ENCODE results near the gene GPR183.

The GPR183 gene, protein sequence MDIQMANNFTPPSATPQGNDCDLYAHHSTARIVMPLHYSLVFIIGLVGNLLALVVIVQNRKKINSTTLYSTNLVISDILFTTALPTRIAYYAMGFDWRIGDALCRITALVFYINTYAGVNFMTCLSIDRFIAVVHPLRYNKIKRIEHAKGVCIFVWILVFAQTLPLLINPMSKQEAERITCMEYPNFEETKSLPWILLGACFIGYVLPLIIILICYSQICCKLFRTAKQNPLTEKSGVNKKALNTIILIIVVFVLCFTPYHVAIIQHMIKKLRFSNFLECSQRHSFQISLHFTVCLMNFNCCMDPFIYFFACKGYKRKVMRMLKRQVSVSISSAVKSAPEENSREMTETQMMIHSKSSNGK

DNA sequence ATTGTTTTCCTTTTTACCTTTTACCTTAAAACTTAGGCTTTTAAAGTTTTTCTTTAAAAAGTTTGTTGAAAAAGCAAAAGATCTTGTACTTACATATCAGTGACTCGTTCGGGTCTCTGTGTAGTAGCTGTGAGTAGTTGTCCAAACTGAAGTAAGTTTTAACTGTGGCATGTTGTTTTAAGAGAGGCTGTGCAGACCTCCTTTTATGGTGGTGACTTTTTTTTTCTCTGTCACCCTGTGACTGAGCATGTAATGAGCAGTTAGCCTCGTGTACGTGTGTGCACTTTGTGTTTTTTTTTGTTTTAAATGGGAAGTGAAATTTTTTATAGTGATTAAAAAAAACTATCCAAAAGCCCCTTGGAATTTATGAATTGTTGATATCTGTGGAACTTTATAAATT, at the start of gene GPR183:
TSS of gene GPR183 (minus strand) at position 153 of the 400 bp plus-strand sequence. CDS start 11,254 bp downstream, outside the sequence.
- no peak for DNase-seq (ENCODE audit: low read depth in 2 of 2)

DNA sequence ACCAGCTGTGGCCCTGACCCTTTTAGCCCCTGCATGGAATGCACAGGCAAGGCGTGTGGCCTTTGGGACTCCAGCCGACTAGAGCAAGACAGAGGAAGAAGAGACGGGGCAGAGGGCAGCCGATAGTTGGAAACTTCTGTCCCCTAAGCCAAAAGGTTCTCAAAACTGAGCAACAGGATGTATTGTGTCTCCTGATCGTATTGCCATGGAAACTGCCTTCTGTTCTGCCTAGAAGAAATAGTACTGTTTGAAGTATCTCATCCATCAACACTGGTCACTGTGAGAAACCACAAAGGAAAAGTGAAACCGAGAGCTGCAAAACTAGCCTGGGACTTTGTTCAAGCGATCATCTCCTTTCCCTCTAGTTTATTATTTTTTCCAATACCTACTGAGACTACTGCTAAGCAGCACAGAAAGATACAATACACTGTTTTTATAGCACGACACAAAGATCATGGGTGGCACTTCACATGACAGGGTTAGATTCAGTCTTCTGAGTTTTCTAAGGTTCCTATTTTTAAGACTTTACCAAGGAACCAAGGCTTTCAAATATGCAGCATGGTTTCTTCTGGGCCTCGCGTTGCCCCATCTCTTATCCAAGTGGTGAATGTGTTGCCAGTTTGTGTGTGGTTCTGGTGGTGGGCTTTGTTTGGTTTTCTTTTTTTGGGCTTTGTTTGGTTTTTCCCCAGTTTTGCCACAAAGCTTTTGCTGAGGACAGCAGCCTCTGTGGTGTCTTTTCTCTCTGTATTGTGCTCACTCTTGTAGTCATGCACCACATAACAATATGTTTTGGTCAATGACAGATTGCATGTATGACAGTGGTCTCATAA, 49.3 kb upstream of the GPR183 start:
- DNase-seq (ENCODE audit: low read depth in 2 of 2): peak in 1 of 2 donors; percentile 51

DNA sequence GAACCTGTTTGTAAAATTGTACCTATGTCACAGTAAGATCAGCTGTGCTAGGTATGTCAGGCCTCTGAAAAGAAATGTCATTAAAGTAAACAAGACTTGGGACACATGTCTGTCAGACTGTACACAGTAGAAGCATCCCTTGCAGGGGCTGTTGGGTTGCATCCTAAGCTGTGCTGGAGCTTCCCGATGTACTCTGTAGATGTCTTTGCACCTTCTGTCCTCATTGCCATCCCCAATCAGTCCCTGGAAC, 48.7 kb upstream of the GPR183 start:
- DNase-seq (ENCODE audit: low read depth in 2 of 2): no peak

DNA sequence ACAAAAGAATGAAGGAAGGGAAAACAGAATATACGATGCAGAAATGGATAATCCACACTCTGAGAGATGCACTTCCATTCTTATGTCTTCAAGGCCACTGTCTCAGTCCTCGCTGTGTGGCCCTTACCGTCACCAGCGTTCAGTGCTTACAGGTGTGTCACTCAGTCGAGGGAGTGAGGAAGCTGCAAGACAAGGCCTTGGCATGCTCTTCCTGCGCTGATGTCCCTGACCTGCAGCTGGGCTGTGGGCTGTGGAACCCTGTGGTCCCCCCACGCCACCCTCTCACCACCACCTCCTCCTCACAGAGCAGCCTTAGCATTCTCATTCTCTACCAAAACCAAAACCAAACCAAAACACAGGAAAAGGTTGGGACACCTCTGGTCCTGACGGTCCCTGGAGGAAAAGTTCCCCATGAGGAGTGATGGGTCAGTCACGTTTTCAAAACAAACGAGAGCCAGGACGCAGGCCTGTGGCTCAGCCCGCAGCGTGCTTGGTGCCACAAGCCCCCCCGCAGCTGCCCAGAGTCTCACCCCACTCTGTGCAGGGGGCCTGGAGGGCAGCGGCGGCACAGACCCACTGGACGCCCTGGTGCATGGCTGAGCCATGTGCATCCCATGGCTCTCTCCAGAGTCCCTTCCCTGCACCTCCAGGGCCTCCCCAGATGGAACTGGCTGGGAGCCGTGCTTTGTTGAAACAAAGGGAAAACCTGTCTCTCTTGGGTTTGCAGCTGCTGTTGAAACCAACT, 48.2 kb upstream of the GPR183 start:
- DNase-seq (ENCODE audit: low read depth in 2 of 2): no peak

DNA sequence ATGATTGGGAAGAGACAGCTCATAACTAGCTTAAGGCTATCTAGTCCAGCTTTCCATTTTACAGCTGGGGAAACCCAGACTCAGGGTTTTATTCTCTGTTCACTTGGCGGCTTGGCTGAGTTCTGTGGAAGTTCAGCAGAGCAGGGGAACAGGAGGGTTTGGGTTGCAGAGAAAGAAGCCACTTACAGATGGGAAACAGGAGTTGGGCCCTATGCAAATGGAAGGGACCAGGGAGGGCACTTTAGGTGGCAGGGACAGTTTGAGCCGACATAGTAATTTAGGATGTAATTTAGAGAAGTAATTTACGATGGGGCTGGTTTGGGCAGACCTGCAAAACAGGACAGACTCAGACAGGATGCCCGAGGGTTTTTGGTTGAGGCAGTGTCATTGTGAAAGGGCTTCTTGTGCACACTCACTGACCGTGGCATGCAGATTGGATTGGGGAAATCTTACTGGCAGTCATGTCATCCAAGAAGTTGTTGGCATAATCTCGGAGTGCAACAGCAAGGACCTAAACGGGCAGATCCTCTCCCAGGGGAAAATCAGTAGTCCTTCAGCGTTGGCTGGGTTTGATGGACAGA, 47.3 kb upstream of the GPR183 start:
- DNase-seq (ENCODE audit: low read depth in 2 of 2): no peak

DNA sequence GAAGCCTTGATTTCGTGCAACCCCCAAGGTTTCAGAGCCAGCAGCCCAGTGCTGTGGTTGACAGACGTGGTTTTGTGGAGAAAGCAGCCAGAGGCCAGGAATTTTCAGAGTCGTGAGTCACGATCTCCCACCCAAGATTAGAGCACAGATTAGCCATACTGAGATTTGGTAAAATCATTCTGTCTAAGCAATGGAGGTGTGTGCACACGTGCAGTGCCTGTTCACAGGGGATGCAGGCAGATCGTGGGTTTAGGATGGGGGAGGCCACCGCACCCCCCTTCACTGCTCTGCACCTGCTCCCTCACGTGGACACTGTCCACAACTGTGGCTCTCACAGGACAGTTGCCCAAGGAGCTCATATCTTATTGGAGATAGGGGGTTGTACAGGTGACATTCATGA, 46.6 kb upstream of the GPR183 start:
- DNase-seq (ENCODE audit: low read depth in 2 of 2): no peak

DNA sequence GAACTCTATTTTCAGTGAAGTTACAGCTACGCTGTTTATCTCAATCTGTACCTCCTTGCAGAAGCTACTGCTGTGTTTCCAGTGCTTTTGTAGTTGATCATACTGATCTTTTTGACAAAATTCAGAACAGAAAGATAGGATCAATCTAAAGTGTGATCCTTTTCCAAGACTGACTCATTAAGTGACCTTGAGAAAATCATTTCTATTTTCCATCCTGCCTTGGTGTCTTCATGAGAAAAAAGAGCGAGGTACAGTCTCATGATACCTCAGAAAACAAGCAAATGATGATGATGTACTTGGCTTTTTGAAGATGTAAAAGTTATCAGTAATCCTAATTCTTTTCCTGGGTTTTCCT, 46.0 kb upstream of the GPR183 start:
- DNase-seq (ENCODE audit: low read depth in 2 of 2): no peak

DNA sequence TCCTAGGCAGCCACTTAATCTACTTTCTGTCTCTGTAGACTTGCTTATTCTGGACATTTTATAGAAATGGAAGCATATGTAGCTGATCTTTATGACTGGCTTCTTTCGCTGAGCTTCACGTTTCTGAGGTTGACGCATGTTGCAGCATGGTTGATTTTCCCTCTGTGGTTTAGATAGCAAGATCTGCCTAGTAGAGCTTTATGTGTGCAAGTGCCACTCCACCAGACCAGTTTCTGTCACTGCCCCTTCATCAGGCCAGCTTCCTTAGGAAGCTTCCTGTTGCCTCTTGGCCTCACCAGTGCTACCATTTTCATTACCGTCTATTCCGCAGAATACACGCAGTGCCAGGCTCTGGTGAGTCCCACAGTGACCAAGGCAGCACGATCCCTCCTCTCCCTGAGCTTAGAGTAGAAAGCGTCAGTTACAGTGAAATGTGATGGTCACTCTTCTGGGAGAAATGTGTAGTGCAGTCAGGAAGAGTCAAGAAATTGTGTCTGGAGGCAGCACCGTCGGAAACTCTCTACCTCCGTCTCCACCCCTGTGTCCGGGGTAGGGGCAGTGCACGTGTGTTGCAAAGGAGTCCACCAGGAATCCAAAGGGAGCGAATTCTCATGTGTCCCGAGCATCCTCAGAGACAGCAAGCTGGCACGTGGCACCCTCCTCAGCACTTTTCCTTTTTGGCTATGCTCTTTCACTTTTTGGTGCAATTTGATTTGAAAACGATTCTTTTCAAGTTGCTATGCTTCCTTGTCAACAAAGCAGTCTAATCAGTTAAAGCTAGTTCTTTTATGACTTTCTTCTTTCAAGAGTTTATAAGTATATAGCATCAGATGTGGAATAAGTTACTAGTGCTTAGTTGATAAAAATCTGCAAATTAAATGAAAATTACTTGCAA, 45.4 kb upstream of the GPR183 start:
- no peak for DNase-seq (ENCODE audit: low read depth in 2 of 2)

DNA sequence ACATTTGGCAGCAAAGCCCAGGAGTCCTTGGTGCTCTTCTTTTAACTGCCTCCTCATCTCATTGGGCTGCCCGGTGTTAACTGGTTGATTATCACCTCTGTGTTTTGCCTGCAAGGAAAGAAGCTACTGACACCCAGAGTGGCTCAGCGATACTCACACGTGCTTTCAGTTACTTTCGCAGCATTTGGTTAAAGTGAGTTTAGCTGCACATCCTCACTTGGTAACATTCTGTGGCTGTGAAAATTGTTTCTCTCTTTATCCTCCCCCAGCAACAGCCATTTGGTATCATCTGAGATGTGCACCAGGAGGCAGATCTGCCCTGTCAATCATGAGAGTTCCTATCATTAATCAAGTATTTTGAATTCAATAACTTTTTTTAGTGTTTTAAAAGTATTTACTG, 44.6 kb upstream of the GPR183 start:
- no peak for DNase-seq (ENCODE audit: low read depth in 2 of 2)

DNA sequence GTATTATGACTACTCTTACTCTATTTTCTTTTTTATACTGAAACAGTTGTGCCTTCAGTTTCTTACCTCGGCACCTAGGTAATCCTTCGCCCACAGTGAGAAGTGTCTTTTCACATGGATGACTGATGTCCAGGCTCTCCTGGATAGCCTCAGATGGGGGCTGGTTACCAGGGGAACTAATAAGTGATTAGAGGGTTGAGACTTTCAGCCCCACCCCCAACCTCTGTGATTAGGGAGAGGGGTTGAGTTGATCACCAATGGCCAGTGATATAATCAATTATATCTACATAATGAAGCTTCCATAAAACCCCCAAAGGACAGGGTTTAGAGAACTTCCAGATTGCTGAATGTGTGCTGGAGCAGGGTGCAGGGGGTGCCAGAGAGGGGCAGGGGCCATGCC, 43.0 kb upstream of the GPR183 start:
- no peak for DNase-seq (ENCODE audit: low read depth in 2 of 2)

DNA sequence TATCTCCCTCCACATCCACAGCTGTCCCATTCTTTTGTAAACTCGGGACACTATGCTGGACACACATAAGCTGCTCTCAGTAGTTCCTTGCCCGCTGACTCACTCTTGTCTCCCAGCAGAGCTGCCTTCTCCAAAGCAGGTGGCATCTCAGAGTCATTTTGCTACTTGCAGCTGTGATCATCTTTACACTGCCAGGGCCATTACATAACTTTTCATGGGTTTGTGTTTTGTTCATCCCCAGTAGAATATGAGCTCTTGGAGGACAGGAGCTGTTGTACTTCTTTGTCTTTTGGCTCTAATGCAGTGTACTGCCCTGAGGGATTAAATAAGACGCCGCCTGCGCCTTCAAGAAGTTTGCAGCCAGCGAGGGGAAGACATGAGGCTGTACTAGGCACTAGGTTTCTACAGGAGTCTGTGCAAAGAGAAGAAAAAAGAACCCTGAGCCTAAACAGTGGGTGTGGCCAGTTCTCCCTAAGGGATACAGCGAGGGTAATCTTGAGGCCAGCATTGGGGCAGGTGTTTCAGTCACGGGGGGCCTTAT, 40.8 kb upstream of the GPR183 start:
- no peak for DNase-seq (ENCODE audit: low read depth in 2 of 2)

DNA sequence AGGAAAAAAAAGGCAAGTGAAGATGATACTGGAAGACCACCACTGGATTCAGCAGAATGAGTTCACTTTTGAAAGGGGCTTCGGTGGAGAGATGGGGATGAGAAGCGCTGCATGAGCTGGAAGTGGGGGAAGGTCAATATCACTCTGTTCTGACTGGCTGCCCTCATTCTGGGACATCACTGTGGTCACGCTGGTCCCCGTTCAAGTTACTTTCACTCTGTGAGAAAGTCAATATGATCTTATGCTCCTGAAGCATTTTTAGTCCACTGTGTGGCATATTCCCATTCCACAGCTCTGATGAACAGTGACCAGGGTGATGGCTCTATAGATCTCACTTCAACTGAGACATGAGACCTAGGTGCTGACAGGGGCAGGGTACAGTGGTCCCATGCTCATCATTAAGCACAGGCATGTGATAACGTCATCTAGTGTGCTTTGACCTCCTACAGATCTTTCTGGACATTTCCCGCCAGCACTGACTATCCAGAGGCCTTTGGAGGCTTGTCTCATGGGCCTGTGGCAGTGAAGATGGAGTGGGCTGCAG, 40.2 kb upstream of the GPR183 start:
- DNase-seq (ENCODE audit: low read depth in 2 of 2): no peak

DNA sequence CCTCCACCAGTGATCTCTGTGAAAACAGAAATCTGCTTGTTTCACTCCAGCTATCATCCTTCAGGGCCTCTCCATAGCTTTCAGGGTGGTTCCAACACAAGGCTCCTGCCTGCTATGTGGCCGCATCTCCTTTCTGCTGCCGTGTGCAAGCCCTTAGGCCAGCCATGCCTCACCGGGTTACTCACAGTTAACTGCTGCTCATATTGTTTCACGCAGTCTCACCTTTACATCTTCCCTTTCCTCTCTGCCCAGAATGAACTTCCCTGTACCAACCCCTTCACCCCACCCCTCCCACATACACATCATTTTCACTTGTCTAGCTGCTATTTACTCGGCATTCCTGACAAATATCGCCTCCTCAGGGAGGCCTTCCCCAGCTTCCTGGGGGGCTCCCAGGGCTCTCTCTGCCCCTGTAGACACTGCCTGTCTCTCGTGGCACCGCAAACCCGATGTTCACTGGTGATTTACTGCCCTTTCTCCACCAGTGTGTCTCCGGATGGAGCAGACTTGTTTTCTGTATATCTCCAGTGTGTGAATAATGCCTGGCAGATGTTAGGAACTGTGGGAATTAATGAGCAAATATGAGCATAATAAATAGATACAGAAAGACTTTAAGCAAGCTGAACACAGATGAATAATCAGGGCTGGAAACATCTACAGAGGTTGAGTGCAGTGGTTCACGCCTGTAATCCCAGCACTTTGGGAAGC, 39.3 kb upstream of the GPR183 start:
- no peak for DNase-seq (ENCODE audit: low read depth in 2 of 2)

DNA sequence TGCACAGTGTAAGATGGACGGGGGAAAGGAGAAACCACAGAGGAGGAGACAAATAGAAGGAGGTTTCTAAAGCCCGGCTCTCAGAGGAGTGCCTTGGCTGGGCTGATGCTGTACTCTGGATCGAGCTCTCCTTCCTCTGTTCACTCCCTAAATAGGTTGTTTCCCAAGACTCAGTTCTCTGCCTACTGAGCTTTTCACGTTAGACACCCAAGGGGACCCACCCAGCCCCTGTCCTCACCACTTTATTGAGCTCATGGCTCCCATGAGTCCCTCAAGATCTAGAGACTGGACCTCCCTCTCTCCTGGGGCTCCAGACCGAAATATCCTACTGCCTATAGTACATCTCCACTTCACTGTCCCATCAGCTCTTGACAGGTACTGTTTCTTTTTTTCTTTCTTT, 38.1 kb upstream of the GPR183 start:
- no peak for DNase-seq (ENCODE audit: low read depth in 2 of 2)

DNA sequence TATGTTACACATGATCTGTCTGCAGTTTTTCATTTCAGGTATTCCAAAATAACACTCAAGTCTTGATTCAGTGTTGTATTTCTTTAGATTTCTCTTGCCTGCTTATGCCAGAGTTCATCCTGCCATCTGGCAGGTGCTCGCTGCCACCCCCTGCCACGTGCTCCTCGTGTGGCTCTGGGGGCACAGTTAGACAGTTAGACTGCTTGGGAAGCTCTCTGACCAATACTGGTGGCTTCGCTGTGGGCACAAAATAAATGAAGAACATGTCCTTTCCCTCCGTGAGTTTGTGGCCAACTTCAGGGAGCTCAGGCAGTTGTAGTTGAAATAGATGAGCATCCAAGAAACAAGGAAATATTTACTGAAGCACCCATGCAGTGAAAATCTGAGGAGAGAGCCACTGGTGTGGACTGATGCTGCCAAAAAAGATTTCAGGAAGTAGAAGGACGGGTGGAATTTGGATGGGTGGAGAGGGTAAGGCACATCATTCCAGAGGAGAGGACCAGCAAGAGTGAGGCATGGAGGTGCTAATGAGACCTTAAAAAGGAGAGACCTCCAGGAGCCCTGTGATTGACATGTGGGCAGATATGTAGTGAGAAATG, 37.5 kb upstream of the GPR183 start:
- no peak for DNase-seq (ENCODE audit: low read depth in 2 of 2)

DNA sequence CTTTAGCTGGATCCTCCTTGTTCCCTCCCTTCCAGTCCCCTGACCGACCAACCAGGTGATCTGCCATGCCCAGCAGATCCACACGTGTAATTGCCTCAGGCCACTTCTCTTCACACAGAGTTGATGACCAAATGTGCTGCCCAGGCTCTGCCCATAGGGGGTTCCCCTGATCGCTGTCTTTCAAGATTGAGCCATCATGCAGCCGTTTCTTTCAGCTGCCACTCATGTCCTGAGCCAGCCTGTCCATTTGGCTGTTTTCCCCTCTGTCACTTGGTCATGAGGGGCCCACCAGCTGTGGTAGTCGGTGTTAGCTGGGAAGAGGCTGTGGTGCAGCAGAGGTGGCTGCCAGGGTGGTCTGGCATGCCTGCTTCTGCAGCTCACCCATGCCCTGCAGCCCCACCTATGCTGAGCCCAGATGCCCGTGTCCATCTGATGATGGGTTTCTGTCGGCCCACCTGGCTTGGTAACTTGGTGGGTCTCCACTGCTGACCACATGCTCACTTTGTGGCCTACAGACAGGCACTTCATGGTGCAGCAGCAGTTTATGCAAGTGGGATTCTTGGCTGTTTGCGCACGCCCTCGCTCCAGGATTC, 35.6 kb upstream of the GPR183 start:
- DNase-seq (ENCODE audit: low read depth in 2 of 2): no peak

DNA sequence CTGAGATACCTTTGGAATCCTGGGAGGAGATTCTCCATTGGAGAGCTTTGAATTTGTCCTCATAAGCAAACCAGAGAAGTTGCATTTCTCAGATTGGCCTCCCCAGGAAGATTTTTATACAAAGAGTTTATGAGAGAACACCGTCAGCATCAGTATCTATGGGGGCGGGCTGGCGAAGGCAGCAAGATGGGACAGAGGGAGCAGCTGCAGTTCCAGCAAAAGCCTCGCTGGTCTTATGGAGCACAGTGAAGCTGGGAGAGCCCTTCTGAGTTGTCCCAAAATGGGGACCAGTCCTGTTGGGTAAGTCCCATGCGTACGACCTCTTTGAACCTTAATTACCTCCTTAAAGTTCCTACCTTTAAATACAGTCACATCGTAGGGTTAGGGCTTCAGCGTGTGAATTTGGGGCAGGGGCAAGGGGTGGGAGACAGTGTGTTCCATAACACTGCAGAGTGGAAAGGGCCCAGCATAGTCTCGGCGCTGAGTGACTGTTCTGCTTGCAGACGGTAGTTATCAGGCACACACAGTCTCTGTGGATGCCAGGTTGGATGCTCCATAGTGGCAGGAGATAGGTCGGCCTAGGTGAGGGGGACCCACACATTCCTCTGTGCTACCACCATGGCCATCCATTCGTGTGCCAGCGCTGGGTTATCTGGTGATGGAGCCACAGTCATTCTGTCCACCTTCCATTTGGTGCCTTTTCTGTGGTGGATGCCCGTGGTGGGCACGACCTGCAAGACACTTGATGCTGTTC, 34.9 kb upstream of the GPR183 start:
- DNase-seq (ENCODE audit: low read depth in 2 of 2): no peak

DNA sequence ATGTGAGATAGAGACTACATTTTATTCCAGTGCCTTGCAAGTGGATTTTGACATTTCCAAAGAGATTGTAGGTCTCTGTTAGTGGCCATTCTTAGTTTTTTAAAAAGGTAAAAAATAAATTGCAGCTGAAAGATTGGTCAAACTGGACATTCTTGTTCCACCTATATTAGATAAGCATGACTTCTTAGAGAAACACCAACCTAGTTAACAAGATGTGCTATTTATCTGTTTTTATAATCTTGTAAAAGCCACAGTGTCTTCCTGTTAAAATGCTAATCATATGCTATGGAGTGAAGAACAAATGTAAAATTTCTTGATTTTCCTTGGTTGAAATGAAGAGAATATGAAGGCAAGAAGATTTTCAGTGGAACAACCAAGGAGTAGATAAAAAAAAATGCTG, 33.4 kb upstream of the GPR183 start:
- DNase-seq (ENCODE audit: low read depth in 2 of 2): no peak
